ENCODE data around the gene ISOC2.

GRCh38 chr19:55466241-55466614 lies 4.8 kb upstream of the ISOC2 start:
- TF ChIP-seq POLR2A (IDR thresholded peaks at IDR 0.05): no peak
- TF ChIP-seq CTCF (IDR thresholded peaks at IDR 0.05): no peak

Measured in suprapubic skin (tissue), 3 donors.